ENCODE data around the gene ZNF276.
A peak's percentile ranks its signal among the peaks of the same experiment; 100 is the strongest.

DNA sequence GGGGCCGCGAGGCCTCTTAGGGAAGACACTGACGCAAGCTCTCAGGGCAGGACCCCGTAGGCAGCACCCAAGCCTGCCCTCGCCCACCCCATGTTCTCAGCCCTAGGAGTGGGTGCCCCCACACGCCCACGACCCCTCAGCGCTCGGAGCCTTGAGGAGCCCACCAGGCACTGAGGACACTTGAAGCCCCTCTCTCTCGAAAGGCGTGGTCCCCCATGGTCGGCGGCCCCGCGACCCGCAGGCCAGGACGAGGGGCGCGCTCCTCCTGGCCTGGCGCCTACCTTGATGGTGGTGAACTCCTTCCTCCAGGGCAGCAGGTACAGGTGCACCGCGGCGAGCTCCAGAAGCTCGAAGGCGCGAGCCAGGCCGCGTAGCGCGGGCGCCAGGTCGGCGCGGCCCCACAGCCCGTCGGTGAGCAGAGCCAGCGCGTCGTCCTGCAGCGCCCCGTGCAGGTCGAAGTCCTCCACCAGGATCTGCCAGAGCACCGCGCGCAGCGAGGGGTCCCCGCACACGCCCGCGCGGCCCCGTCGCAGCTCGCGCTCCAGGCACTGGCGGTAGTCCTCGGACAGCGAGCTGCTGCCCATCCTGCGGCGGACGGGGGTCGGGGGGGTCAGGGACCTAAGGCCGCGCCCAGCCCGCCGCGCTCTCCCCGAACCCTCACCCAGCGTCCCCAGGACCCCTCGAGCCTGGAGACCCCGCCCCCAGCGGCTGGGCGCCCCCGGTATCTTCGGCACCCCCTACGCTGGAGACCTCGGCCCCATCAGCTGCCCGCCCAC lies 20.5 kb upstream of the ZNF276 start:
- TF ChIP-seq, protein P1, sequence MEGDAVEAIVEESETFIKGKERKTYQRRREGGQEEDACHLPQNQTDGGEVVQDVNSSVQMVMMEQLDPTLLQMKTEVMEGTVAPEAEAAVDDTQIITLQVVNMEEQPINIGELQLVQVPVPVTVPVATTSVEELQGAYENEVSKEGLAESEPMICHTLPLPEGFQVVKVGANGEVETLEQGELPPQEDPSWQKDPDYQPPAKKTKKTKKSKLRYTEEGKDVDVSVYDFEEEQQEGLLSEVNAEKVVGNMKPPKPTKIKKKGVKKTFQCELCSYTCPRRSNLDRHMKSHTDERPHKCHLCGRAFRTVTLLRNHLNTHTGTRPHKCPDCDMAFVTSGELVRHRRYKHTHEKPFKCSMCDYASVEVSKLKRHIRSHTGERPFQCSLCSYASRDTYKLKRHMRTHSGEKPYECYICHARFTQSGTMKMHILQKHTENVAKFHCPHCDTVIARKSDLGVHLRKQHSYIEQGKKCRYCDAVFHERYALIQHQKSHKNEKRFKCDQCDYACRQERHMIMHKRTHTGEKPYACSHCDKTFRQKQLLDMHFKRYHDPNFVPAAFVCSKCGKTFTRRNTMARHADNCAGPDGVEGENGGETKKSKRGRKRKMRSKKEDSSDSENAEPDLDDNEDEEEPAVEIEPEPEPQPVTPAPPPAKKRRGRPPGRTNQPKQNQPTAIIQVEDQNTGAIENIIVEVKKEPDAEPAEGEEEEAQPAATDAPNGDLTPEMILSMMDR (IDR thresholded peaks at IDR 0.05) = peak; percentile 60
- TF ChIP-seq EZH2 (IDR thresholded peaks at IDR 0.05; ENCODE audit: borderline replicate concordance, insufficient read depth, low read depth, low read length, poor library complexity, severe bottlenecking) = no peak

All from B cell (primary cell).